NCI-H1105 treated with DMSO at 0.1 percent for 48 hours (cell line): ENCODE data around the gene KIR3DL2.
"Not testable (repeated sequence)": the region's sequence is repeated elsewhere in the genome, so short reads cannot be mapped to it uniquely, and the experiment has no call there.

Experiments used
- DNase-seq: peaks from one replicate; lab custom pipeline; 2025; lab: John Stamatoyannopoulos, UW

The KIR3DL2 gene

GRCh38 chr19:54871696-54872095 lies 21.5 kb downstream of the KIR3DL2 start:
- DNase-seq, result no peak

GRCh38 chr19:54873990-54874389 lies 23.7 kb downstream of the KIR3DL2 start, which contains the start of gene FCAR:
TSS of gene FCAR (plus strand) at chr19:54874235. CDS start at chr19:54874290, 55 bp downstream.
- DNase-seq, result no peak

- no peak for DNase-seq
Measured at GRCh38 chr19:54875506-54875905, 25.3 kb downstream of the KIR3DL2 start.

- DNase-seq, result no peak
Measured at GRCh38 chr19:54877471-54877870, 27.2 kb downstream of the KIR3DL2 start.

GRCh38 chr19:54881884-54882283 lies 31.6 kb downstream of the KIR3DL2 start:
- no peak for DNase-seq

- no peak for DNase-seq
Measured at GRCh38 chr19:54882758-54883157, 32.5 kb downstream of the KIR3DL2 start.

- DNase-seq, result no peak
Measured at GRCh38 chr19:54883228-54883627, 33.0 kb downstream of the KIR3DL2 start.

- no peak for DNase-seq
Measured at GRCh38 chr19:54888239-54888638, 38.0 kb downstream of the KIR3DL2 start.

GRCh38 chr19:54889566-54889965 lies 39.3 kb downstream of the KIR3DL2 start:
- DNase-seq, result no peak

- no peak for DNase-seq
Measured at GRCh38 chr19:54893406-54893805, 43.2 kb downstream of the KIR3DL2 start.

- not testable (repeated sequence) for DNase-seq
Measured at GRCh38 chr19:54894106-54894505, 43.9 kb downstream of the KIR3DL2 start.

- no peak for DNase-seq
Measured at GRCh38 chr19:54896036-54896435, 45.8 kb downstream of the KIR3DL2 start.

GRCh38 chr19:54898685-54899084 lies 48.4 kb downstream of the KIR3DL2 start:
- not testable (repeated sequence) for DNase-seq

GRCh38 chr19:54899646-54900045 lies 49.4 kb downstream of the KIR3DL2 start:
- not testable (repeated sequence) for DNase-seq

GRCh38 chr19:54901153-54901552 lies 50.9 kb downstream of the KIR3DL2 start:
- DNase-seq, result not testable (repeated sequence)

- DNase-seq, result no peak
Measured at GRCh38 chr19:54902061-54902460, 51.8 kb downstream of the KIR3DL2 start.

- DNase-seq, result no peak
Measured at GRCh38 chr19:54903303-54903702, 53.1 kb downstream of the KIR3DL2 start.

GRCh38 chr19:54904261-54904660 lies 54.0 kb downstream of the KIR3DL2 start:
- not testable (repeated sequence) for DNase-seq

- no peak for DNase-seq
Measured at GRCh38 chr19:54905421-54905802, 55.2 kb downstream of the KIR3DL2 start.

- no peak for DNase-seq
Measured at GRCh38 chr19:54905803-54906511, 55.7 kb downstream of the KIR3DL2 start, which contains the start of gene NCR1. TSS of gene NCR1 (plus strand) at chr19:54906148. CDS start at chr19:54906188, 40 bp downstream.

GRCh38 chr19:54906819-54907218 lies 56.6 kb downstream of the KIR3DL2 start:
- DNase-seq, result no peak

- DNase-seq, result not testable (repeated sequence)
Measured at GRCh38 chr19:54907899-54908298, 57.7 kb downstream of the KIR3DL2 start.
